ENCODE results near the gene SLIT3. TPM values are rescaled to one million over a fixed set of nuclear protein-coding genes. Genes with fewer than 3 reads are reported as not detected.
"Not testable (repeated sequence)": the region's sequence is repeated elsewhere in the genome, so short reads cannot be mapped to it uniquely, and the experiment has no call there.

Gene SLIT3
- total RNA-seq, 1 donor from 2014 or later: 31.8 TPM

DNA sequence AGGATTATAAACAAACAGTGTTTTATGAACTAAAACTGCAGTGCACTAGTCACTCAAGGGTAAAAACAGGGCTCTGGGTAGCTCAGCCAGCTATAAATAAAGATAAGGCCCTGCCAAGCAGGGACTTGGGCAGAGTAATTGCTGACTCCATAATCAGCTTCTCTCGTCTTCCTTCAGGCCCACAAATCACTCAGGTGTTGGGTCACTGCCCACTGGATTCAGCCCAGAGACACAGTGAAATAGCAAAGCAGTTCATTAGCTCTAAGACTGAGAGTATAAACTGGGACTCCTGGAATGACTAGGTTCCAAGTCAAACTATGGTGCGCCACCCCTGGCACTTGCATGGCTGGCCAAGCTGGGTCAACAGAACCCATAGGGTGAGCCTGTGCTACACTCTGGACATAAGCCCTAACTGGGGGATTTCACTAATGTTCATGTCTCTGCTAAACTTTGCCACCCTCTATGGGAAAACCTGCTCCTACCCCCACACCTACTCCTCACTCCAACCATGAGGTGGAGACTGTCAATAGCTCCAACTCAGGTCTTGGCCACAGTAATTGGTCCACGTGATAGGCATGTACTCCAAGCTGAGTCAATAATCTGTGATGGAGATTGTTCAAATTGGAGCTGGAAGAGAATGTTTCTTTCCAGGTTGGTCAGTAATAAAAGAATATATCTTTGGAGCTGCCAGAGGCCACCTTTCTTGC lies 158.5 kb downstream of the SLIT3 start:
- TF ChIP-seq, protein P1, sequence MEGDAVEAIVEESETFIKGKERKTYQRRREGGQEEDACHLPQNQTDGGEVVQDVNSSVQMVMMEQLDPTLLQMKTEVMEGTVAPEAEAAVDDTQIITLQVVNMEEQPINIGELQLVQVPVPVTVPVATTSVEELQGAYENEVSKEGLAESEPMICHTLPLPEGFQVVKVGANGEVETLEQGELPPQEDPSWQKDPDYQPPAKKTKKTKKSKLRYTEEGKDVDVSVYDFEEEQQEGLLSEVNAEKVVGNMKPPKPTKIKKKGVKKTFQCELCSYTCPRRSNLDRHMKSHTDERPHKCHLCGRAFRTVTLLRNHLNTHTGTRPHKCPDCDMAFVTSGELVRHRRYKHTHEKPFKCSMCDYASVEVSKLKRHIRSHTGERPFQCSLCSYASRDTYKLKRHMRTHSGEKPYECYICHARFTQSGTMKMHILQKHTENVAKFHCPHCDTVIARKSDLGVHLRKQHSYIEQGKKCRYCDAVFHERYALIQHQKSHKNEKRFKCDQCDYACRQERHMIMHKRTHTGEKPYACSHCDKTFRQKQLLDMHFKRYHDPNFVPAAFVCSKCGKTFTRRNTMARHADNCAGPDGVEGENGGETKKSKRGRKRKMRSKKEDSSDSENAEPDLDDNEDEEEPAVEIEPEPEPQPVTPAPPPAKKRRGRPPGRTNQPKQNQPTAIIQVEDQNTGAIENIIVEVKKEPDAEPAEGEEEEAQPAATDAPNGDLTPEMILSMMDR (IDR thresholded peaks at IDR 0.05): no peak
- Mint-ChIP-seq H3K36me3 (ENCODE audit: unreplicated experiment) (peaks cover 1% of the 10 kb centered on the region), H3K27me3 (ENCODE audit: unreplicated experiment) (no peaks in the 10 kb centered on the region), H3K9me3 (ENCODE audit: unreplicated experiment) (no peaks in the 10 kb centered on the region), H3K4me1 (ENCODE audit: unreplicated experiment) (peaks cover 7% of the 10 kb centered on the region), H3K27ac (ENCODE audit: unreplicated experiment) (no peak overlapping the region), H3K4me3 (ENCODE audit: unreplicated experiment) (no peak overlapping the region)
- DNase-seq (ENCODE audit: extremely low spot score, unreplicated experiment): no peak

DNA sequence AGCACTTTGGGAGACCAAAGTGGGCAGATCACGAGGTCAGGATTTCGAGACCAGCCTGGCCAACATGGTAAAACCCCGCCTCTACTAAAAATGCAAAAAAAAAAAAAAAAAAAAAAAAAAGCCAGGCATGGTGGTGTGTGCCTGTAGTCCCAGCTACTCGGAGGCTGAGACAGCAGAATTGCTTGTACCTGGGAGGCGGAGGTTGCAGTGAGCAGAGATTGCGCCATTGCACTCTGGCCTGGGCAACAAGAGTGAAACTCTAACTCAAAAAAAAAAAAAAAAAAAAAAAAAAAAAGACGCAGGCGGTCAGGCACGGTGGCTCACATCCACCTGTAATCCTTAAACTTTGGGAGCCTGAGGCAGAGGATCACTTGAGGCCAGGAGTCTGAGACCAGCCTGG lies 160.7 kb downstream of the SLIT3 start:
- not testable (repeated sequence) for H3K4me3 Mint-ChIP-seq (ENCODE audit: unreplicated experiment); H3K9me3 Mint-ChIP-seq (ENCODE audit: unreplicated experiment); DNase-seq (ENCODE audit: extremely low spot score, unreplicated experiment); H3K4me1 Mint-ChIP-seq (ENCODE audit: unreplicated experiment); H3K27ac Mint-ChIP-seq (ENCODE audit: unreplicated experiment); H3K27me3 Mint-ChIP-seq (ENCODE audit: unreplicated experiment); H3K36me3 Mint-ChIP-seq (ENCODE audit: unreplicated experiment)

DNA sequence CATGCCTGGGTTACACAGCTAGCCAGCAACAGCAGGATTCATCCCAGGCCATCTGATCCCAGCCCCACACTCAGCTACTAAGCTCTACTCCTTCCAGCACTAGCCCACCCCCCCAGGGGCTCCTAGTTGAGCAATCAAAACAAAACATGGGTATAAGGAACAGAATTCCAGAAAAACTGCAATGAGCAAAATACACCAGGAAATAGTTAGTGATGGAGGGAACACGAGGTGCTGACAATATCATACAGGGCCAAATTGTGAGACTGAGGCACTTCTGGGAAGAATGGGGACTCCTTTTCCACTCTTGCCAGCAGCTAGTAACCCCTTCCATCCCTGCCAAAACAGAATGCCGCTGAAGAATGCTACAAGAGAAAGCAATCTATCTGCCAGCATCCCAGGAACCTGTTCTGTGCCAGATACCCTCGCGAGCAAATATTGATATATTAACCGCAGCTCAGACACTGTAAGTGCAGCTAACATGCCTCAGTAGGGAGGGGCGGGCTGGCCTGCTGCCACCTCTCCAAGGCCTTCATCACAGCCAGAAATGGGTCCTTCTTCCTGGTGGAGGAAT lies 161.4 kb downstream of the SLIT3 start:
- Mint-ChIP-seq H3K27ac (ENCODE audit: unreplicated experiment) (no peak overlapping the region), H3K36me3 (ENCODE audit: unreplicated experiment) (peaks cover 1% of the 10 kb centered on the region), H3K27me3 (ENCODE audit: unreplicated experiment) (no peaks in the 10 kb centered on the region), H3K9me3 (ENCODE audit: unreplicated experiment) (no peaks in the 10 kb centered on the region), H3K4me1 (ENCODE audit: unreplicated experiment) (peaks cover 7% of the 10 kb centered on the region), H3K4me3 (ENCODE audit: unreplicated experiment) (no peak overlapping the region)
- DNase-seq (ENCODE audit: extremely low spot score, unreplicated experiment): no peak
- TF ChIP-seq, protein P1 (IDR thresholded peaks at IDR 0.05): no peak

DNA sequence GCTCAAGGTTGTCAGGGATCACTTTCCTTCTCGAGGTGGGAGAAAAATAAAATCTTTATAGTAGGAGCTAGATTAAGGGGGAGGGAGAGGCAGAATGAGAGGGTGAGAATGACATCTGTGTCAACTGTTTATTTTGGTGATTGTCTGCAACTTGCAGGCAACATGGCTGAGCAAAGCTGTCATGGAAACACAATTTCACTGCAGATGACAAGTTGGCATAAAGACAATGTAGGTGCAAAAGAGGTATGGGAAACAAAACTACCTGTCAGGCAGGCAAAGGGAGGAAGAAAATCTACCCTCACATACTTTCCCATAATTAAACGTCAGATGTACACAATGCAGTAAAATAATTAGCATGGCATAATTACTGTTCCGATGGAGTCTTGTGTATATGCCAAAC lies 167.4 kb downstream of the SLIT3 start:
- Mint-ChIP-seq H3K27ac (ENCODE audit: unreplicated experiment) (no peak overlapping the region), H3K4me3 (ENCODE audit: unreplicated experiment) (no peak overlapping the region), H3K9me3 (ENCODE audit: unreplicated experiment) (no peaks in the 10 kb centered on the region), H3K4me1 (ENCODE audit: unreplicated experiment) (peaks cover 6% of the 10 kb centered on the region), H3K36me3 (ENCODE audit: unreplicated experiment) (no peaks in the 10 kb centered on the region), H3K27me3 (ENCODE audit: unreplicated experiment) (peaks cover 4% of the 10 kb centered on the region)
- TF ChIP-seq, protein P1 (IDR thresholded peaks at IDR 0.05): no peak
- no peak for DNase-seq (ENCODE audit: extremely low spot score, unreplicated experiment)

DNA sequence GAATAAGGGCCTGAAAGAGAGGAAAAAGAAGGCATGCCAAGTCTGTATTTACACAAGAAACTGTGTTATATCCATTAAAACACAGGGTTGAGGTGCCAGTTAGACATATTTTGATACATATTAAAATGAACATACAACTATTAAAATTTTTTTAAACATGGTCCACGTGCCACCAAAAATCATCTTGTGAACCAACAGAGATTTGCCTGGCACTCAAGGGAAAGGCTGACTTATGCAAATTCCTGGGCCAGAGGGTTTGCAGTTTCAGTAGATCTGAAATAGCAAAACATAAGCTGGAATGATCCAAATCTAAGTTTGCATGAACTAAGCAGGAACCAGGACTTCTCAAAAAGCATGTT lies 168.7 kb downstream of the SLIT3 start:
- no peak for DNase-seq (ENCODE audit: extremely low spot score, unreplicated experiment)
- H3K36me3 Mint-ChIP-seq (ENCODE audit: unreplicated experiment): no peaks in the 10 kb centered on the region
- H3K9me3 Mint-ChIP-seq (ENCODE audit: unreplicated experiment): no peaks in the 10 kb centered on the region
- TF ChIP-seq, protein P1 (IDR thresholded peaks at IDR 0.05): no peak
- H3K27ac Mint-ChIP-seq (ENCODE audit: unreplicated experiment): no peak overlapping the region
- H3K4me3 Mint-ChIP-seq (ENCODE audit: unreplicated experiment): no peak overlapping the region
- H3K4me1 Mint-ChIP-seq (ENCODE audit: unreplicated experiment): peaks cover 6% of the 10 kb centered on the region
- peaks cover 4% of the 10 kb centered on the region for H3K27me3 Mint-ChIP-seq (ENCODE audit: unreplicated experiment)
